OCI-LY3 (cell line): ENCODE measurements around the gene GPR26.

Source experiments
- CTCF ChIP-seq: fragments of 200-600, 300-600 bp; sonication (generic); IDR thresholded peaks from 2 replicates; pipeline ENCODE4 v1.5.1; 2014; ENCODE audit warnings: antibody characterized with exemption, low read length, low read depth
- EZH2phosphoT487 ChIP-seq: fragments of 200-600 bp; shearing (Covaris generic); IDR thresholded peaks from 2 replicates; pipeline ENCODE4 v1.6.1; 2018; ENCODE audit warnings: antibody characterized with exemption, mixed run types, low read depth

GRCh38 chr10:123718544-123719060 lies 52.4 kb downstream of the GPR26 start:
- TF ChIP-seq CTCF (no peak), EZH2phosphoT487 (no peak)
